ENCODE results near the gene RAPGEF2. TPM values are rescaled to one million over a fixed set of nuclear protein-coding genes. Genes with fewer than 3 reads are reported as not detected.

RAPGEF2 gene
- total and polyA plus RNA-seq, 9 of the 15 experiments (the other 6 are each of a cell fraction or from before 2014, with no cell fraction given), result 3.1 to 32.6 (median 23.1) TPM

- no peak for ATAC-seq
- ChIA-PET POLR2A (no interaction called here), CTCF (ENCODE audit: low intra/inter-chr PET ratio) (no interaction called here)
- peaks cover 3 to 13% of the 10 kb centered on the region in 2 experiments; a peak in 3 of 5 replicates for H3K4me1 ChIP-seq (replicated peaks in 1 of 2; ENCODE audit: control insufficient read depth in 2 of 2, insufficient read depth in 2 of 2, low read length in 2 of 2)
- H3K4me2 ChIP-seq (ENCODE audit: insufficient read depth, low read length), result no peak overlapping the region
- TF ChIP-seq MAFG (tag; conservative IDR thresholded peaks at IDR 0.05), result peak; percentile 94
- no peak for TF ChIP-seq MAZ (CRISPR knock-in tag; conservative IDR thresholded peaks at IDR 0.05 in 1 of 2, IDR thresholded peaks at IDR 0.05 in 1 of 2)
- peak; percentile 99 for TF ChIP-seq MAFF (IDR thresholded peaks at IDR 0.05; ENCODE audit: low read length)
- TF ChIP-seq ZNF785 (CRISPR knock-in tag; IDR thresholded peaks at IDR 0.05), result no peak
- no peak for TF ChIP-seq SMARCC2 (IDR thresholded peaks at IDR 0.05; ENCODE audit: low read depth)
- TF ChIP-seq, protein P1, sequence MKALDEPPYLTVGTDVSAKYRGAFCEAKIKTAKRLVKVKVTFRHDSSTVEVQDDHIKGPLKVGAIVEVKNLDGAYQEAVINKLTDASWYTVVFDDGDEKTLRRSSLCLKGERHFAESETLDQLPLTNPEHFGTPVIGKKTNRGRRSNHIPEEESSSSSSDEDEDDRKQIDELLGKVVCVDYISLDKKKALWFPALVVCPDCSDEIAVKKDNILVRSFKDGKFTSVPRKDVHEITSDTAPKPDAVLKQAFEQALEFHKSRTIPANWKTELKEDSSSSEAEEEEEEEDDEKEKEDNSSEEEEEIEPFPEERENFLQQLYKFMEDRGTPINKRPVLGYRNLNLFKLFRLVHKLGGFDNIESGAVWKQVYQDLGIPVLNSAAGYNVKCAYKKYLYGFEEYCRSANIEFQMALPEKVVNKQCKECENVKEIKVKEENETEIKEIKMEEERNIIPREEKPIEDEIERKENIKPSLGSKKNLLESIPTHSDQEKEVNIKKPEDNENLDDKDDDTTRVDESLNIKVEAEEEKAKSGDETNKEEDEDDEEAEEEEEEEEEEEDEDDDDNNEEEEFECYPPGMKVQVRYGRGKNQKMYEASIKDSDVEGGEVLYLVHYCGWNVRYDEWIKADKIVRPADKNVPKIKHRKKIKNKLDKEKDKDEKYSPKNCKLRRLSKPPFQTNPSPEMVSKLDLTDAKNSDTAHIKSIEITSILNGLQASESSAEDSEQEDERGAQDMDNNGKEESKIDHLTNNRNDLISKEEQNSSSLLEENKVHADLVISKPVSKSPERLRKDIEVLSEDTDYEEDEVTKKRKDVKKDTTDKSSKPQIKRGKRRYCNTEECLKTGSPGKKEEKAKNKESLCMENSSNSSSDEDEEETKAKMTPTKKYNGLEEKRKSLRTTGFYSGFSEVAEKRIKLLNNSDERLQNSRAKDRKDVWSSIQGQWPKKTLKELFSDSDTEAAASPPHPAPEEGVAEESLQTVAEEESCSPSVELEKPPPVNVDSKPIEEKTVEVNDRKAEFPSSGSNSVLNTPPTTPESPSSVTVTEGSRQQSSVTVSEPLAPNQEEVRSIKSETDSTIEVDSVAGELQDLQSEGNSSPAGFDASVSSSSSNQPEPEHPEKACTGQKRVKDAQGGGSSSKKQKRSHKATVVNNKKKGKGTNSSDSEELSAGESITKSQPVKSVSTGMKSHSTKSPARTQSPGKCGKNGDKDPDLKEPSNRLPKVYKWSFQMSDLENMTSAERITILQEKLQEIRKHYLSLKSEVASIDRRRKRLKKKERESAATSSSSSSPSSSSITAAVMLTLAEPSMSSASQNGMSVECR (CRISPR knock-in tag; IDR thresholded peaks at IDR 0.05), result no peak
- peak; percentile 99 for TF ChIP-seq MAFK (IDR thresholded peaks at IDR 0.05; ENCODE audit: low read length)
- peak; percentile 96 for TF ChIP-seq C11orf30 (IDR thresholded peaks at IDR 0.05; ENCODE audit: low read depth)
- TF ChIP-seq HMG20B (CRISPR knock-in tag; IDR thresholded peaks at IDR 0.05), result no peak
- TF ChIP-seq ZNF316 (IDR thresholded peaks at IDR 0.05), result peak; percentile 99
- H4K20me1 ChIP-seq (replicated peaks; ENCODE audit: control insufficient read depth, insufficient read depth, low read length), result no peaks in the 10 kb centered on the region; the same call in 1 of the 2 replicates
- H3K79me2 ChIP-seq (ENCODE audit: control insufficient read depth, insufficient read depth, low read length), result peaks cover 72% of the 10 kb centered on the region
- no peak overlapping the region for H2AFZ ChIP-seq (ENCODE audit: low read depth, low read length)
- intact Hi-C loops (cut with micrococcal nuclease) (no loop called here), in situ Hi-C loops (cut with MboI) (no loop called here)
- no peak overlapping the region for H3K4me3 ChIP-seq
- no TSS peak for BruUV-seq (replicated peaks)
- 0 out of 2 replicates have a peak, but pooled peaks cover 2% of the 10 kb centered on the region for H3K9me3 ChIP-seq (replicated peaks; ENCODE audit: control insufficient read depth, insufficient read depth, low read depth, low read length)
- no peak for DNase-seq (ENCODE audit: extremely low read depth in 1 of 4, low spot score in 3 of 4)
- FAIRE-seq, result no peak
- no peaks in the 10 kb centered on the region for H3K9me1 ChIP-seq (ENCODE audit: control insufficient read depth, insufficient read depth, low read length)
- no peak overlapping the region for H3K27ac ChIP-seq (ENCODE audit: extremely low read depth, low read depth, low read length)
- H3K36me3 ChIP-seq (ENCODE audit: control insufficient read depth, insufficient read depth, low read length), result no peaks in the 10 kb centered on the region
- H3K9ac ChIP-seq (ENCODE audit: insufficient read depth in 1 of 2, low read depth in 2 of 2, low read length in 2 of 2), result no peak overlapping the region
- no peaks in the 10 kb centered on the region for H3K27me3 ChIP-seq (ENCODE audit: control insufficient read depth in 2 of 2, insufficient read depth in 2 of 2, low read length in 2 of 2)
Observed at GRCh38 chr4:159163521-159163920, 60.6 kb downstream of the RAPGEF2 start.
